Stomach smooth muscle (tissue), 2 donors: ENCODE measurements around the gene ASPG.

Experiments used
- H3K27ac ChIP-seq: one replicate; pipeline ENCODE4 v1.7.0; 2013; ENCODE audit warnings: mild to moderate bottlenecking, low read length, inconsistent platforms
- H3K27me3 ChIP-seq, 2 donors: one replicate each; pipeline ENCODE4 v1.7.0; 2013; ENCODE audit warnings: low read length in 2 of 2; ENCODE audit not compliant: insufficient read depth in 2 of 2, control insufficient read depth in 1 of 2
- H3K36me3 ChIP-seq, 2 donors: one replicate each; pipeline ENCODE4 v1.7.0; 2013; ENCODE audit warnings: low read length in 2 of 2; ENCODE audit not compliant: control insufficient read depth in 2 of 2, insufficient read depth in 2 of 2
- H3K4me1 ChIP-seq: one replicate; pipeline ENCODE4 v1.7.0; 2013; ENCODE audit warnings: low read length; ENCODE audit not compliant: control insufficient read depth, insufficient read depth
- H3K4me3 ChIP-seq, 2 donors: one replicate each; pipeline ENCODE4 v1.7.0; 2013; ENCODE audit warnings: low read length in 2 of 2
- H3K9ac ChIP-seq, 2 donors: one replicate each; pipeline ENCODE4 v1.7.0; 2013; ENCODE audit warnings: low read length in 2 of 2, mild to moderate bottlenecking in 1 of 2
- H3K9me3 ChIP-seq, 2 donors: one replicate each; pipeline ENCODE4 v1.7.0; 2013; ENCODE audit warnings: low read length in 2 of 2; ENCODE audit not compliant: control insufficient read depth in 2 of 2
- donor health status: healthy.
- donor health status: Pancreatic carcinoma.

Gene ASPG

GRCh38 chr14:104049576-104050240 lies 35.8 kb upstream of the ASPG start:
- Histone ChIP-seq H3K4me3 (no peak overlapping the region), H3K4me1 (peaks cover 4% of the 10 kb centered on the region), H3K36me3 (no peaks in the 10 kb centered on the region), H3K9ac (no peak overlapping the region), H3K27me3 (peaks cover 0 to 3% of the 10 kb centered on the region in 2 donors), H3K9me3 (peaks cover 0 to 2% of the 10 kb centered on the region in 2 donors), H3K27ac (no peak overlapping the region)

GRCh38 chr14:104051092-104051813 lies 34.2 kb upstream of the ASPG start:
- peaks cover 0 to 3% of the 10 kb centered on the region in 2 donors for H3K27me3 ChIP-seq
- H3K4me1 ChIP-seq: peaks cover 4% of the 10 kb centered on the region
- H3K4me3 ChIP-seq: no peak overlapping the region
- no peaks in the 10 kb centered on the region for H3K36me3 ChIP-seq
- no peak overlapping the region for H3K9ac ChIP-seq
- H3K27ac ChIP-seq: no peak overlapping the region
- H3K9me3 ChIP-seq: peaks cover 0 to 2% of the 10 kb centered on the region in 2 donors

GRCh38 chr14:104054222-104054905 lies 31.1 kb upstream of the ASPG start:
- H3K9me3 ChIP-seq: peaks cover 0 to 2% of the 10 kb centered on the region in 2 donors
- no peak overlapping the region for H3K9ac ChIP-seq
- no peak overlapping the region for H3K4me3 ChIP-seq
- no peak overlapping the region for H3K27ac ChIP-seq
- H3K4me1 ChIP-seq: peaks cover 4% of the 10 kb centered on the region
- H3K27me3 ChIP-seq: peaks cover 0 to 3% of the 10 kb centered on the region in 2 donors
- H3K36me3 ChIP-seq: no peaks in the 10 kb centered on the region

- Histone ChIP-seq H3K9ac (no peak overlapping the region), H3K27me3 (no peaks in the 10 kb centered on the region), H3K9me3 (peaks cover 0 to 5% of the 10 kb centered on the region in 2 donors), H3K4me3 (no peak overlapping the region), H3K4me1 (no peaks in the 10 kb centered on the region), H3K36me3 (no peaks in the 10 kb centered on the region), H3K27ac (no peak overlapping the region)
Observed at GRCh38 chr14:104062281-104062680, 23.2 kb upstream of the ASPG start.

GRCh38 chr14:104064003-104064402 lies 21.5 kb upstream of the ASPG start:
- H3K4me1 ChIP-seq: no peaks in the 10 kb centered on the region
- no peak overlapping the region for H3K27ac ChIP-seq
- H3K9me3 ChIP-seq: peaks cover 0 to 12% of the 10 kb centered on the region in 2 donors
- H3K36me3 ChIP-seq: no peaks in the 10 kb centered on the region
- no peak overlapping the region for H3K9ac ChIP-seq
- no peak overlapping the region for H3K4me3 ChIP-seq
- H3K27me3 ChIP-seq: no peaks in the 10 kb centered on the region

GRCh38 chr14:104066279-104066678 lies 19.2 kb upstream of the ASPG start:
- Histone ChIP-seq H3K36me3 (no peaks in the 10 kb centered on the region), H3K27me3 (peaks cover 0 to 5% of the 10 kb centered on the region in 2 donors), H3K4me1 (no peaks in the 10 kb centered on the region), H3K9ac (no peak overlapping the region), H3K27ac (no peak overlapping the region), H3K9me3 (peaks cover 0 to 12% of the 10 kb centered on the region in 2 donors), H3K4me3 (no peak overlapping the region)

DNA sequence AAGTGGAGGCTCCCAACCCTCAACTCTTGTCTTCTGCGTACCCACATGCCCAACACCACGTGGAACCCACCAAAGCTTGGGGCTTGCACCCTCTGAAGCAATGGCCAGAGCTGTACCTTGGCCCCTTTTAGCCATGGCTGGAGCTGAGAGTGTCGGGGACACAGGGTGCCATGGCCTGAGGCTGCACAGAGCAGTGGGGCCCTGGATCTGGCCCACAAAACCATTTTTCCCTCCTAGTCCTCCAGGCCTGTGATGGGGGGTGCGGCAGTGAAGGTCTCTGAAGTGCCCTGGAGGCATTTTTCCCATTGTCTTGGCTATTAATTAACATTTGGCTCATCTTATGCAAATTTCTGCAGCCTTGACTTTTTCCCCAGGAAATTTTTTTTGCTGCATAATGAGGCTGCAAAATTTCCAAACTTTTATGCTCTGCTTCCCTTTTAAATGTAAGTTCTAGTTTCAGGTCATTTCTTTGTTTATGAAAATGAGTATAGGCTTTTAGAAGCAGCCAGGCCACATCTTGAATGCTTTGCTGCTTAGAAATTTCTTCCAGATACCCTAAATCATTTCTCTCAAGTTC lies 18.7 kb upstream of the ASPG start:
- H3K27me3 ChIP-seq: peaks cover 0 to 5% of the 10 kb centered on the region in 2 donors
- H3K36me3 ChIP-seq: no peaks in the 10 kb centered on the region
- no peak overlapping the region for H3K9ac ChIP-seq
- no peak overlapping the region for H3K4me3 ChIP-seq
- H3K27ac ChIP-seq: no peak overlapping the region
- H3K9me3 ChIP-seq: peaks cover 0 to 12% of the 10 kb centered on the region in 2 donors
- H3K4me1 ChIP-seq: no peaks in the 10 kb centered on the region

- H3K27me3 ChIP-seq: peaks cover 0 to 5% of the 10 kb centered on the region in 2 donors
Observed at GRCh38 chr14:104069541-104069940, 16.0 kb upstream of the ASPG start.

DNA sequence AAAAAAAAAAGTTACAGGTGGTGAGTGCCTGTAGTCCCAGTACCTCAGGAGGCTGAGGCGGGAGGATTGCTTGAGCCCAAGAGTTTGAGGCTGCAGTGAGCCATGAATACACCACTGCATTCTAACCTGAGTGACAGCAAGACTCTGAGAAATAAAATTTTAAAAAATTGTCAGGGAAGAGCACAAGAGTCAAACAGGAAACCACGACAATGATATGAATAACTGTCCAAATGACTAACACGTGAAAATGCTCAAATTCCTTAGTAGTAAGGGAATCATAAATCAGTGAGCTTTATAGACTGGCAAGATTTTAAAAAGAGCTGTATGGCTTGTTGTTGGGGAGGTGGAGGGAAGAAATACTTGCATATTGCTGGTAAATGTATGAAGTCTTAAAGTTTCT lies 12.9 kb upstream of the ASPG start:
- Histone ChIP-seq H3K27me3 (peaks cover 4 to 5% of the 10 kb centered on the region in 2 donors), H3K9ac (no peak overlapping the region), H3K36me3 (no peaks in the 10 kb centered on the region), H3K4me3 (no peak overlapping the region), H3K9me3 (peaks cover 6 to 10% of the 10 kb centered on the region in 2 donors), H3K27ac (no peak overlapping the region), H3K4me1 (no peaks in the 10 kb centered on the region)

More at GRCh38 chr14:104069541-104069940, 16.0 kb upstream of the ASPG start:
- Histone ChIP-seq H3K4me1 (no peaks in the 10 kb centered on the region), H3K27ac (no peak overlapping the region), H3K4me3 (no peak overlapping the region), H3K36me3 (no peaks in the 10 kb centered on the region), H3K9ac (no peak overlapping the region), H3K9me3 (peaks cover 6 to 18% of the 10 kb centered on the region in 2 donors)

DNA sequence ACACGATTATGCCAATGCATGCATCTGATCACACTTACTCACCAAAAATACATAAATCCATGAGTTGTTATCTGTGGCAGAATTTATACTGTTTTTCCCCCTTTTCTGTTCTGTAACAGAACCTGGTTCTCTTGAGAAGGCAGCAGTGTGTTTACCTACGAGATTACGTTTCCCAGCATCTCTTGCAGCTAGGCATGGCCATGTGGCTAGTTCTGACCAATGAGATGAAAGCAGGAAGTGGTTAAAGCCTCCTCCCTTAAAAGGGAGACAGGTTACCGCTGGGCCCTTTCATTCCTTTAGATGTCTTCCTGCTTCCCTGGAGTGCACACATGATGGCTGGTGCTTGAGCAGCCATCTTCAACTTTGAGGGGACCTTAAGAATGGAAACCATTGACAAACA lies 11.7 kb upstream of the ASPG start:
- Histone ChIP-seq H3K4me1 (no peaks in the 10 kb centered on the region), H3K9me3 (peaks cover 6% of the 10 kb centered on the region in 2 donors), H3K36me3 (no peaks in the 10 kb centered on the region), H3K9ac (no peak overlapping the region), H3K27ac (no peak overlapping the region), H3K4me3 (no peak overlapping the region), H3K27me3 (peaks cover 4 to 5% of the 10 kb centered on the region in 2 donors)
